NCI-H510A treated with DMSO at 0.1 percent for 48 hours (cell line): ENCODE results near the gene FOXJ2.
A peak's percentile ranks its signal among the peaks of the same experiment; 100 is the strongest.
"Not testable (repeated sequence)": the region's sequence is repeated elsewhere in the genome, so short reads cannot be mapped to it uniquely, and the experiment has no call there.

Source experiments
- DNase-seq: peaks from one replicate; lab custom pipeline; 2025; lab: John Stamatoyannopoulos, UW

Gene FOXJ2

GRCh38 chr12:8032242-8033152 lies at the start of gene FOXJ2:
Gene FOXJ2 (plus strand): TSS chr12:8032716. CDS start chr12:8039833, 7,117 bp downstream.
- DNase-seq, result peak; percentile 25

- not testable (repeated sequence) for DNase-seq
Observed at GRCh38 chr12:7983019-7983418, 49.5 kb upstream of the FOXJ2 start.

- DNase-seq, result not testable (repeated sequence)
Observed at GRCh38 chr12:7983460-7983859, 49.1 kb upstream of the FOXJ2 start.

GRCh38 chr12:7984900-7985299 lies 47.6 kb upstream of the FOXJ2 start:
- DNase-seq, result no peak

- no peak for DNase-seq
Observed at GRCh38 chr12:7985802-7986418, 46.6 kb upstream of the FOXJ2 start.

GRCh38 chr12:7989827-7990491 lies 42.6 kb upstream of the FOXJ2 start:
- DNase-seq, result no peak

- DNase-seq, result no peak
Observed at GRCh38 chr12:7991535-7991934, 41.0 kb upstream of the FOXJ2 start.

GRCh38 chr12:7994731-7995205 lies 37.7 kb upstream of the FOXJ2 start:
- no peak for DNase-seq

- no peak for DNase-seq
Observed at GRCh38 chr12:7995266-7995963, 37.1 kb upstream of the FOXJ2 start.

- DNase-seq, result not testable (repeated sequence)
Observed at GRCh38 chr12:8000827-8001226, 31.7 kb upstream of the FOXJ2 start.

GRCh38 chr12:8001496-8001895 lies 31.0 kb upstream of the FOXJ2 start:
- DNase-seq, result not testable (repeated sequence)

- DNase-seq, result not testable (repeated sequence)
Observed at GRCh38 chr12:8004897-8005296, 27.6 kb upstream of the FOXJ2 start.

GRCh38 chr12:8011331-8011730 lies 21.2 kb upstream of the FOXJ2 start:
- no peak for DNase-seq

GRCh38 chr12:8012651-8013309 lies 19.7 kb upstream of the FOXJ2 start:
- DNase-seq, result no peak

- no peak for DNase-seq
Observed at GRCh38 chr12:8014836-8015235, 17.7 kb upstream of the FOXJ2 start.

- DNase-seq, result not testable (repeated sequence)
Observed at GRCh38 chr12:8018213-8018612, 14.3 kb upstream of the FOXJ2 start.

GRCh38 chr12:8018666-8019581 lies 13.6 kb upstream of the FOXJ2 start:
- no peak for DNase-seq

GRCh38 chr12:8026291-8026900 lies 6.1 kb upstream of the FOXJ2 start:
- DNase-seq, result peak; percentile 85

GRCh38 chr12:8027856-8028255 lies 4.7 kb upstream of the FOXJ2 start:
- no peak for DNase-seq

- DNase-seq, result no peak
Observed at GRCh38 chr12:8028267-8028666, 4.2 kb upstream of the FOXJ2 start.
